Measurements from ENCODE around the gene TMEM184B.

The TMEM184B gene

GRCh38 chr22:38272373-38273134 is at the start of gene TMEM184B:
Gene TMEM184B, minus strand, starts transcription at chr22:38273010. Its CDS starts 25,049 bp downstream, at chr22:38247961.
- peak; percentile 59 to 75 (median 72) for DNase-seq (ENCODE audit: low read depth in 3 of 3, low spot score in 1 of 3)

- DNase-seq (ENCODE audit: low read depth in 3 of 3, low spot score in 1 of 3): no peak
Measured at GRCh38 chr22:38320605-38321402, 48.0 kb upstream of the TMEM184B start.

GRCh38 chr22:38318792-38319773 is 46.3 kb upstream of the TMEM184B start:
- DNase-seq (ENCODE audit: low read depth in 3 of 3, low spot score in 1 of 3): no peak

GRCh38 chr22:38317995-38318715 is 45.3 kb upstream of the TMEM184B start:
- no peak for DNase-seq (ENCODE audit: low read depth in 3 of 3, low spot score in 1 of 3)

- DNase-seq (ENCODE audit: low read depth in 3 of 3, low spot score in 1 of 3): peak; percentile 22 to 57 (median 45)
Measured at GRCh38 chr22:38317122-38317994, 44.5 kb upstream of the TMEM184B start, which contains the start of gene CSNK1E. Gene CSNK1E, minus strand, starts transcription at chr22:38317433. Its CDS starts 3,276 bp downstream, at chr22:38314157.

- DNase-seq (ENCODE audit: low read depth in 3 of 3, low spot score in 1 of 3): peak in 1 of 3 donors; percentile 21
Measured at GRCh38 chr22:38316364-38317121, 43.7 kb upstream of the TMEM184B start.

GRCh38 chr22:38315823-38316363 is 43.1 kb upstream of the TMEM184B start:
- DNase-seq (ENCODE audit: low read depth in 3 of 3, low spot score in 1 of 3): no peak

- no peak for DNase-seq (ENCODE audit: low read depth in 3 of 3, low spot score in 1 of 3)
Measured at GRCh38 chr22:38314933-38315822, 42.4 kb upstream of the TMEM184B start.

GRCh38 chr22:38314051-38314932 is 41.5 kb upstream of the TMEM184B start:
- no peak for DNase-seq (ENCODE audit: low read depth in 3 of 3, low spot score in 1 of 3)

- DNase-seq (ENCODE audit: low read depth in 3 of 3, low spot score in 1 of 3): no peak
Measured at GRCh38 chr22:38313384-38313955, 40.7 kb upstream of the TMEM184B start.

GRCh38 chr22:38312261-38312800 is 39.5 kb upstream of the TMEM184B start:
- DNase-seq (ENCODE audit: low read depth in 3 of 3, low spot score in 1 of 3): no peak

GRCh38 chr22:38311323-38311620 is 38.5 kb upstream of the TMEM184B start:
- DNase-seq (ENCODE audit: low read depth in 3 of 3, low spot score in 1 of 3): no peak

- DNase-seq (ENCODE audit: low read depth in 3 of 3, low spot score in 1 of 3): no peak
Measured at GRCh38 chr22:38310518-38311322, 37.9 kb upstream of the TMEM184B start.

GRCh38 chr22:38309614-38310517 is 37.1 kb upstream of the TMEM184B start:
- DNase-seq (ENCODE audit: low read depth in 3 of 3, low spot score in 1 of 3): no peak

Data from stimulated activated CD4-positive, alpha-beta T cell treated with anti-CD3 and anti-CD28 coated beads, TNF-alpha, amount 100 ng/mL, for 1 hour (primary cell).